HG03571 (cell line): ENCODE measurements around the gene MRPS9.

Source experiments
- ATAC-seq: cut with Tn5 transposase; IDR thresholded peaks from one replicate; pipeline ENCODE4 v1.9.1; 2021; ENCODE audit not compliant: unreplicated experiment

MRPS9 gene

DNA sequence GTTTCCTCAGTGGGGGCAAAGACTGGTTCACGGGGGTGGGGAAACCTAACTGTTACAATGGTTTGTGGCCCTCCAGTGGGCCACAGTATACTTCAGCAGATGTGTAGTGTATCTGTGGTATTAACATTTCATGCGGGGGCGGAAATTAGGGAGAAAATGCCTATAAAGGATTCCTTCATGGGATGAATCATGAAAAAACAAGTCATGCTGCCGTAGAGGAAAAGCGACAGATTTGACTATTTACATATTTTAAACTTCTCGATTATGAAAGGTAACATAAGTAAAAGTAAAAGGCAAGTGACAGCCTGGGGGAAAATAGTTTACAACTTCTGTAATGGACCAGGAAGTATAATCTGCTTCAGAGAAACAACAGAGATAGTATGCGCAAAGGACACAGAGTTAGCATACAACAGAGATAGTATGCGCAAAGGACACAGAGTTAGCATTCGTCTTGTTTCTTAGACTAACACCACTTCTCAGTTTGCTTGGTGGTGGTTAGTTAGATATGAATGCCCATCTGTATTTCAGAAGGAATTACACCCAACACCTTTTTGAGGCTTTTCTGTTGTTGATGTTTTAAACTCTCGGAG, 41.1 kb downstream of the MRPS9 start:
- no peak for ATAC-seq

GRCh38 chr2:105080461-105080860, 42.6 kb downstream of the MRPS9 start:
- ATAC-seq, result no peak

GRCh38 chr2:105081006-105081601, 43.2 kb downstream of the MRPS9 start:
- ATAC-seq, result no peak

- ATAC-seq, result no peak
These were observed 44.2 kb downstream of the MRPS9 start for GRCh38 chr2:105082107-105082506.

- no peak for ATAC-seq
These were observed 47.7 kb downstream of the MRPS9 start for GRCh38 chr2:105085525-105085924.

DNA sequence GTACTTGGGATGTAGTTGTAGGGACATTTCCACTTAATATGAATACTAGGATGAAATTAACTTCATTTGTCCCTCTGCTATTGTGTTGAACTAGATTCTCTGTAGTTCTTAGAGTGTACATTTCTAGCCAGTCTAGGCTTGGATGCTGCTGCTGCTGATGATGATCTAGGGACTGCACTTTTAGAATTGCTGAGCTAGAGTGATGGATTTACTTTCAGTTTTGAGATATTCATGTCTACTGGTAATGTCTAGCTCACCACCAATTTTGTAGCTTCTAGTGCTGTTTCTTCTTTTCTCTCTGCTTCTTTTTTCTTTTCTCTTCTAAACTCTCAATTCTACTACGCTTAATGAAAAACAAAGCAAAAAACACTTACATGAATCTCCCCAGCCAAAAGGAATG, 49.4 kb downstream of the MRPS9 start:
- ATAC-seq, result no peak

DNA sequence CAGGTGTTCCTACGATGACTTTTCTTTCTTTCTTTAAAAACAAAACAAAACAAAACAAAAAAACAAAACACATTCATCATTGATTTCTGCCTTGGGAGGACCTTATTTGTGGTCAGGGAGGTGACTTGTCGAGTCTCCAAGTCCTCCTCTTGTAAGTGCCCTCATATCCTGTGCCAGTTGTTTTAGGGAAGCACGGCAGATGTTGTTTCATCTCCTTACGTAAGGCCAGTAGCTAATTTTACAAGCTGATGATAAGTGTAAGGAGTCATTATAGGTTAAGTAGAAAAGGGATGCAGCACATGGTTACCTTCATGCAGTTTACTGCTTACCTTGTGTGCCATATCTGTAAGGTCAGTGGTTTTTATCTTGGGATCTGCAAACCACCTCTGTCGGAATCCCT, 52.2 kb downstream of the MRPS9 start:
- ATAC-seq, result no peak

DNA sequence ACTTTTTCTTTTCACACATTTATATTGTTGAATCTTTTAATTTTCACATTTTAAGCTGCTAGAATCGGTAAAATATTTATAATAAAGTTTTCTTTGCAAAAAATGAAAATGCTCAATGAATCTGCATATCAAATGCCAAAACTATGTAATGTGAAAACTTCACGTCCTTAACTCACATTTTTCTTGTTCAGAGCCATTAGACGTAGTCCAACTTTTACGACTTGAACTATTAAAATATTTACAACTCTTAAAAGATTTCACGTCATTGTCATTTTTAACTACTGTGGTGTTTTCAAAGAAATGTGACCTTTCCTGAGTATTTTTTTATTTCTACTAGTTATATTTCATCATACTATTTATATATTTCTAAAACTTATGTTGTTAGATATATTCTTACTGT, 54.9 kb downstream of the MRPS9 start:
- no peak for ATAC-seq

DNA sequence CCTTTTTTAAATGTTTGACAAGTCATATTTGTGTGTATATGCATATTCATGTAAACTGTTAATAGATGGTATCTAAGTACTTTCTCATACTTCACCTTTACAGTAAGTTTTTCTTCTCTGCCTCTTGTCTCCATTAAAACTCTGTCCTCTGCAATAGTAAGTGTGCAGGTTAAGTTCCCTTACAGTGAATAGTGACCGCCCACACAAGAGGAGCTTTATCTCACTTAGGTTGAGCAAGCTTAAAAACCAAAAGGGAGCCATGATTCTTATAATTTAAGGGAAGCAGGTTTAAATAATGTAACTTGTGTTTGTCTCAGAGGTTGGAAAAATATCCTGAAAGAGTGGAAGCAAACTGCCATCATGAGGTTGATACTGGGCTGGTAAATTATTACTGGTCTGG, 61.3 kb downstream of the MRPS9 start:
- ATAC-seq, result no peak

GRCh38 chr2:105100046-105100840, 62.4 kb downstream of the MRPS9 start:
- no peak for ATAC-seq

- no peak for ATAC-seq
These were observed 64.1 kb downstream of the MRPS9 start for GRCh38 chr2:105102001-105102400.

DNA sequence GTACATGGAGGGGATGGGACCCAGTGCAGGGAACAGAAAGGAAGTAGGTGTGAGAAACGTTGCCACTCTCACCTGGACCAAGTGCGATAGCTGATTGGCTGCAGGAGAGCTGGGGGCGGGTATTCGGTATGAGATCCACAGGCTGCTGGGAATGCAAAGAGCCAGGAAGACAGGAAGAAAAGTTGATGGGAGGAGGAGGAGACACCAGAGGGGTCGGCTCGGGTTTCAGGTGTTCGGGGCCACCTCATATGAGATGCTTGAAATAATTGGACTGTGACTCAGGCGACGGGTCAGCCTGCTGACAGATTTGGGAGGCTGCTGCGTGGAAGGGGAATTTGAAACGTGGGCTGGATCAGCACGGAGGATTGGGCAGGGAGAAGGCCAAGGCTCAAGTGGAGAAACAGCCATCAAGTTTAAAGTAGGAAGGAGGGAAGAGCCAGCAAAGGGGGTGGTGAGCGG, 65.1 kb downstream of the MRPS9 start:
- ATAC-seq, result no peak

DNA sequence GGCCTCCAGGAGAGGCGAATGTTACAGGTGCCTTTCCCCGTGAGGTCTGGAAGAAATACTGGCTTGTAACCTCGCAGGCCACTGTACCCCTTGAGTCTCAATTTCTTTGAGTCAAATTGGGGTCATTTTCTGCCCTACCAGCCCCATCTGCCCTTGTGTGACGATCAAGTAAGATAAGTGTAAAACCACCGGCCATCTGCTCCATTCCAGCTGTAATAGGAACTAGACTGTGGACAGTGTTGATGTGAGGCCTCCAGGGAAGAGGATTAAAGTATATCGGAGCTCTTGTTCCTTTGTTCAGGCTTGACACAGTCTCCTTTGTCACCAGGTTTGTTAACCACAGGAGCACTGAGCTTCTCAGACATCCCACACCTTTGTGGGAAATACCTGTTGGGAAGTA, 65.6 kb downstream of the MRPS9 start:
- ATAC-seq, result no peak

GRCh38 chr2:105104208-105104731, 66.4 kb downstream of the MRPS9 start:
- ATAC-seq, result no peak

GRCh38 chr2:105110295-105110829, 72.5 kb downstream of the MRPS9 start:
- no peak for ATAC-seq

- ATAC-seq, result no peak
These were observed 73.7 kb downstream of the MRPS9 start for GRCh38 chr2:105111365-105112150.

GRCh38 chr2:105112345-105112744, 74.5 kb downstream of the MRPS9 start:
- ATAC-seq, result no peak

DNA sequence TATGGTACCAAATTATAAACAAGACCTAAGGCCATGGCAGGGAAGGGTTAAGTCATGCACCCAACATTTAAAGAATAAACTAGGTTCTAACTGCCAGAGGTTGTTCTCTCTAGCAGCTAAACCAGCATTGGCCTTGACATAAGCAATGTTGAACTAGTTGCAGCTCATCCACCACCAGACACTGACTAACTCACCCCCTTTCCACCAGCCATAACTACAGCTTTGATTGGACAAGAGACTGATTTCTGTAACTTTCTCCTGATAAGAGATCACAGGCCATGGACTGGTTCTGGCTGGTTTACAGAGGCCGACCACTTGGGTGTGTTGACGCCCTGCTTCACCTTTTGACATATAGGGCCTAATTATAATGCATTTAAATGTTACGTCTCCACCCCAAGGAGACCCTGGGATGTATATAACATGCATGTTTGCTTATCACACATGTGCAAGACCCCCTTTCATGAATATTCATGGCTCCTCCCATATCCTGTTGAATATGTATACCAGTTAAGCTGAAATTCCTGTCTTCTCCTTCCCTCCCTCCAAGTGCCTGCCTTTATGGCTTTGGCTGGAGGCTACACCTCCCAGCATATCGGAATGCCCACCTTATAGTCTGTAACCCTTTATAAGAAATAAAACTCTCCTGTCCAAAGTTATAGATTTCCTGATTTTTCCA, 75.9 kb downstream of the MRPS9 start:
- ATAC-seq, result no peak

DNA sequence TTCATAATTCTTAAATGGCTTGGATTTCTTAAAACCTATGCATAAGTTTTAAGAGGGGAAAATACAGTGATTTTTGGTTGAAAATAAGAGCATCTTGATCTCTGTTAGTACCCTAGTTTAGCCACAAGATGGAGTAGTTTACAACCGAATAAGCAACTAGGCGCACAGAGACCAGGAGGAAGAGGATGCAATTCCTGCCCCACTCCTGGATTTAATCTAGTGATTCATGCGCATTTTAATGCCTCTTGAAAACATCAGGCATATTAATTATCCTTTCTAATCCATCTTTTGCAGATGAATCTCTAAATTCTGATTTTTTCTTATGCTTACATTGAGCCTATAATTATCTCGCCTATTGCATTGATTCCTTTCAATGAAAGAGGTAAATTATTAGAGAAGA, 76.7 kb downstream of the MRPS9 start:
- no peak for ATAC-seq

DNA sequence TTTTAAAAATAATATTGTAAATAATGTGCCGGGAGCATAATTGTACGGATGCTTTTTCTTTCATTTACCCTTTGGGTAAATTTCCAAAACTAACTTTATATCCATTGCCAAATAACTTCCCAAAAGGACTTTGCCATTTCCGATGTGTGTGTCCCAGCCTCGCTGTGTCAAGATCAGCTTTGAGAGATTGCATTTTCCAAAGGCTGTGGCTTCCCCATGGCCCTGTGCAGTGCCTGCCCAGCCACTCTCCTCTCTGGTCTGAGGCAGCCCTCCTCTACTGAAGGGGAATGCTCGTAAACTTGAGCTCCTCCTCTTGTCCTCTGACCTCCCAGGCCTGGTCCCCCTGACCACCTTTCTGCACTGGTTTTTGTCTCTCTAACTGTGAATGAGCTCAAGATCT, 78.5 kb downstream of the MRPS9 start:
- no peak for ATAC-seq
